HG03097 (cell line): Measurements from ENCODE around the gene ELMO3.

ENCODE experiments used
- ATAC-seq: cut with Tn5 transposase; IDR thresholded peaks from one replicate; pipeline ENCODE4 v1.9.1; 2021; ENCODE audit not compliant: unreplicated experiment, low FRiP score

ELMO3 gene

DNA sequence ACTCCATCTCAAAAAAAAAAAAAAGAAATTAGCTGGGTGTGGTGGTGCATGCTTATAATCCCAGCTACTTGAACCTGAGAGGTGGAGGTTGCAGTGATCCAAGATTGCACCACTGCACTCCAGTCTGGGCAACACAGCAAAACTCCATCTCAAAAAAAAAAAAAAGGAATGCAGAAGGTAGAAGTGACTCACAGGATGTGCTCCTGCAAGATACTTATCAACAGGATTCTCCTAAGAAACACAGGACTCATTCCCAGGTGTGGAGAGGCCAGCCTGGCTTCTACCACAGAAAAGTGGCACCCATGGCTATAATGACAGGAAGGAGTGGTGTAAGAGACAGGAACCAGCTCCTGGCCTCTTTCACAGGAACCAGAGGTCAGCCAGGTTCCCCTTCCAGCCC lies 13.8 kb downstream of the ELMO3 start:
- ATAC-seq, result no peak

DNA sequence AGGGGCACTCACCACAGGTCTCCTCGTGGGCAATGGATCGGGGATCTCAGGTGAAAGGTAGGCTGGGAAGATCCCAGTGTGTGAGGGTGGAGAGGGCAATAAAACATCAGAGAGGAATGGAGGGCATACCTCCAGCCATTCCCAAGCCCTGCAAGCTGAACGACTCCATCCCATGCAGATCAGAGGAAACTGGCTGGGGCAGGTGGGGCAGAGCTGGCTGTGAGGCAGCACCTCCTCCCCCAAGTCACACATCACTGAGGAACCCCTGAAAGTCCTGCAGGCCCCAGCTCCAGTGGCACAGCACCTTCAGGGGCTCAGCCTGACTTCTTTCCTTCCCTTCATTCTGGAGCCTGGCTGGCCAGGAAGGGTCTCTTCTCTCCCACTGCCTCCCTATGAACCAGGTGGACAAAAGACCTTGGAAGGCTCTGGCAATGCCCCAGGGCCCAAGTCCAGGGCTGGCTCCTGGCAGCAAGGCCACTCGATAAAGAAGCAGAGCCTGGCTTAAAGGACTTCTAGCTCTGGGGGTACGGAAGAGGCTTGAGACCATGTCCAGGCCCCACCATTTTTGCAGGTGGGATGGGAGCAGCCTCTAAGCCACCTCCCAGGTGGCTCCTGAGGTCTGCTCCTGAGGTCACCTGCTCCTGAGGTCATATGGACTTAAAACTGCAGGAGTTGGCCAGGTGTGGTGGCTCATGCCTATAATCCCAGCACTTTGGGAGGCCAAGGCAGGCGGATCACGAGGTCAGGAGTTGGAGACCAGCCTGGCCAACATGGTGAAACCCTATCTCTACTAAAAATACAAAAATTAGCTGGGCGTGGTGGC lies 14.5 kb downstream of the ELMO3 start:
- no peak for ATAC-seq

DNA sequence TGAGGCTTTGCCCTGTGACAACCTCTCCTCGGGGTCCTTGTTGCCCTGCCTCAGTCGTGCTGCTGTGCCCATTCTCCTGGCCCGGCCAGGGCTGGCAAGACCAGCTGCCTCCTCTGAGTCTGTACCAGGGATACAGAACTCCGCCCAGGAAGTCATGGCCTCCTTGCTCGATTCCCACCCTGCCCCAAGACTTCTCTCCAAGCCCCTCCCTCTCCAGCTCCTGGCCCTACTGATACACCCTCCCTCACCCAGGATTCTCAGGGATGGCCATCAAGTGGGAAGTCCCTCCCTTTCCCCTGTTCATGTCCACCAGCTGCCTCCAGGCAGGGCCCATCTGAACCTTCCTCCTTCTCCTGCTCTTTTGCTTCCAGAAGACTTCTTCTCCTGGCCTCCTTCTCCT lies 16.8 kb downstream of the ELMO3 start:
- no peak for ATAC-seq

DNA sequence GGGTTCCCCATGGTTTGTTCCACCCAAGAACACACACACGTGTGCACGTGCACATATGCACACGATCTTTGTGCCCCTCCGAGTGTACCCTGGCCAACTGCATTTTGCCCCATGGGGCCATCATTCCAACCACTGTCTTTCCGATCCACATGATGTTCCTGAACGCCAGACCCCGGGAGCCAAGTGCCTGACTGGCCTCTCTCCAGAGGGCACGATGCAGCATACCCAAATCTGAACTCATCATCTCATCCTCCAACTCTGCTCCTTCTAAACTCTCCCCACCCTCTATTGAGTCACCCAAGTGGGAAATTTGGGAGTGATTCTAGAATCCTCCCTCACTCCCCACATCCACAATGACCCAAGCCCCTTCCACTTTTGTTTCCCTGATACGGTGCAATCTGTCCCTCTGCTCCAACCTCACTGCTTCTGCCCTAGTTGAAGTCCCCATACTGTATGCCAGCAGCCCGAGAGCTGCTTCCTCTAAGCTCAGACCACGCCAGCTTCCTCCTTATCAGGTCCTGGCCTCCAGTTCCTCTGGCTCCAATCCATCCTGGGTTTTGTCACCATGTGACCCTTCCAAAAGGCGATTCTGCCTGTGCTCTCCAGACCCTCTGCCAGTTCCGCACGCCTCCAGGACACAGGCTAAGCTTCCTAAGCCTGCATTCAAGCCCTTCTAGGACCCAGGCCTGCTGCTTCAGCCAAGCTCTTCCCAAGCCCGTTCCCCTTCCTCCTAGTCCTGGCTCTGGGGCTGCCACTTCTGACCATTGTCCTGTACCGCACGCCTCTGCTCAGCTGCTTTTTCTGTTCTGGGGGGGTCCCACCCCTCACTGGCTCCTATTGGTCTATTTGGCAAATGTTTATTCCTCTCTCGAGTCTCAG lies 17.9 kb downstream of the ELMO3 start:
- no peak for ATAC-seq

DNA sequence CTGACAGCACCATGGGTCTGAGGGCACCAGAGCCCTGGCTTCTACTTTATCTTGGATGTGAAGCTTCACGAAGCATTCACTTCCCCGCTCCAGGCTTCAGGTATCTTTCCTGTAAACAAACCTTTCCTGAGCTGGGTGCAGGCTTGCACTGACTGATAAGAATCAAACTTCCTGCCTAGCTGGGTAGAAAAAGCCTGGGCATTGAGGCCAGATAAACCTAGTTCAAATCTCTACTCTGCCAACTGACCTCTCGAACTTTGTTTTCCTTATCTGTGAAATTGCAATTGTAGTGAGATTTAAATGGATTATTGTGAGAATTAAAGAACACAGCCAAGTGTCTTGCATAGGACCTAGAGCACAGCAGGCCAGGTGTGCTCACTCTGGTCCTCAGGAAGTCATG lies 25.1 kb downstream of the ELMO3 start:
- ATAC-seq, result no peak

DNA sequence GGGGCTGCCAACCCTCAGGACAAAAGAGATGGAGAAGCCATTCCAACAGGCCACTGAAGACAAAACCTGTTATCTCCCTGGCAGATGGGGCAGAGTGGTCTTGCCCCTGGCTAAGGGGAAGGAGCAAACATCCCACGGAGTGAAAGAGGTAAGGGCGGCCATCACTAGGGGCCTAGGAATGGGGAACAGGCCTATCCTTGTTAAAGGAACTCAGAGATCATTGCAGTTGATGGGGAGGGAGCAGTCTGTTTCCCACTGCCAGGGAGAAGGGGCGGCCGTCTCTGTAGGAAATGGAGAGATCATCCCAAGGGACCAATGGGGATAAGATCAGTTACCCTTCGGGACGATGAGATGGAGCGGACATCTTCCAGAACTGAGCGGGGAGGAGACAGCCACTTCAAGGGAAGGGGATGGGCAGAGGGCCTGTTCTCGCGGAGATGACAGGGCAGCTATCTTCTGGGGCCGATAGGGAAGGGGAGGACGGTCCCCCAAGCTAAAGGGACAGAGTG lies 27.4 kb downstream of the ELMO3 start:
- no peak for ATAC-seq

DNA sequence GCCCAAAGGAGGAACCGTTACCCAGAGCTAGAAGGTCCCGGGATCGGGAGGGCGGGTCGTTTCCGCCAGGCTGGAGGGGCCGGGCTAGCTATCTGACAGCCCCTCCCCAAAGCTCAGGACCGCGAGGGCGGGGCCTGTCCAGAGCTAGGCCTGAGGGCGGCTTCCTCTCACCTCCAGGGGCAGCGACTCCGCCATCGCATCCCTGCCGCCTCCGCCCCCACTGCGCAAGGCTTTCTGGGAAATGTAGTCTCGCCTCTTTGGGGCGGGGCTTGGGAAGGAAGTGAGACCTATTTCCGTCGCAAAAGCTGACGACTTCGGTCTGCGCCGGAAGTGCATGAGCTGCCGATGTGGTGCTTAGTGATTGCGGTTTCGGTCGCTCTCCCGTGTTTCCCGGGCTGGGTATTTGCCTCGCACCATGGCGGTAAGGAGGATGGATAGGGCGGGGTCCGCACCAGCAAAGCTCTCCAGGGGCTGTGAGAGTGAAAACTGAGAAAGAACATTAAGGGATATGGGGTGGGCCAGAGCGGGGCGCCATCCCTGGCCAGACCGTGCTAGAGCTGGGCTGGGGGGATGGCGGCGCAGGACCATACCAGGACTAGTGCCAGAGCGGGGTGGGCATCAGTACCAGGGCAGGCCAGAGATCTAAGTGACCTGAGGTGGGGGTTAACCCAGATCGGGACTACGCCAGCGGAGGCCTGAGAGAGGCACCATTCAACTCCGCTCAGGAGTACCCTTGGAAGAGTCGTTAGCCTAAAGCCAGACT lies 28.1 kb downstream of the ELMO3 start, which contains the start of gene TMEM208:
TMEM208 (plus strand) TSS at position 327 of the 763 bp plus-strand sequence; CDS start at position 416, 89 bp downstream.
- ATAC-seq, result peak; percentile 89

DNA sequence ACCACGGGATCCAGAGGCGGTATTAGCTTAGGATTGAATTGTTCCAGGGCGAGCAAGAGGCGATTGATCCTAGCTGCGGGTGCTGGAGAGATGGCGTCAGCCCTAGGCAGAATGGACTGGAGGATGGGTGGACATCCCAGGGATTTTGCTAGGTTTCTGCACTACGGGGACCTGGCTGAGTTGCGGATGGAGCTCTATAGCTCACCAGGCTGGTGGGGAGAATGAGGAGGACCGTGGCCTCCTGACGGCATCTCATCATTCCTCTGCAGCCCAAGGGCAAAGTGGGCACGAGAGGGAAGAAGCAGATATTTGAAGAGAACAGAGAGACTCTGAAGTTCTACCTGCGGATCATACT lies 28.6 kb downstream of the ELMO3 start:
- no peak for ATAC-seq

DNA sequence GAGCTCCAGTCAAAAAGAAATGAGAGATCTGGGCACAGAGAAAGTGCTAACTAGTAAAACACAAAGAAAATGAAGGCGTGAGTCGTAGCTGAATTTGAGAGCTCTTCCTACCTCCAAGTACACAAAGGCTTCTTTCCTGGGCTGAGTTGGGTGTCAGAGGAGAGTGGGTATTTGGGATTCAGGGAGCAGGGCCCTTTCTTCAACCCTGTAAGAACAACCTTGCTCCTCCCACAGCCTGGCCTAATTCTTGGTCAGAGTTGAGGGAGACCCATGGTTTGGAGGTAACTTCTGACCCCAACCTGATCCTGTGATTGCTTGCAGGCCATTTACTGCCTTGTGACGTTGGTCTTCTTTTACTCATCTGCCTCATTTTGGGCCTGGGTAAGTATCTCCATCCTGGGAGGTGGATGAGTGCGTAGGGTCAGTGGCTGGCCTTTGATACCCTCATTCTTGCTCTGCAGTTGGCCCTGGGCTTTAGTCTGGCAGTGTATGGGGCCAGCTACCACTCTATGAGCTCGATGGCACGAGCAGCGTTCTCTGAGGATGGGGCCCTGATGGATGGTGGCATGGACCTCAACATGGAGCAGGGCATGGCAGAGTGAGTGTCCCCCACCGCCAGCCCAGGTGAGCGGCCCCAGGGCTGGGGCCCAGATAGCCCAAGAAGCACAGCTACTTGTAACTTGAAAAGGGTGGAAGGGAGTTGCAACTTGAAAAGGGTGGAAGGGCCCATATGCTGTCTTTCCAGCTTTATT lies 29.3 kb downstream of the ELMO3 start:
- ATAC-seq, result no peak

DNA sequence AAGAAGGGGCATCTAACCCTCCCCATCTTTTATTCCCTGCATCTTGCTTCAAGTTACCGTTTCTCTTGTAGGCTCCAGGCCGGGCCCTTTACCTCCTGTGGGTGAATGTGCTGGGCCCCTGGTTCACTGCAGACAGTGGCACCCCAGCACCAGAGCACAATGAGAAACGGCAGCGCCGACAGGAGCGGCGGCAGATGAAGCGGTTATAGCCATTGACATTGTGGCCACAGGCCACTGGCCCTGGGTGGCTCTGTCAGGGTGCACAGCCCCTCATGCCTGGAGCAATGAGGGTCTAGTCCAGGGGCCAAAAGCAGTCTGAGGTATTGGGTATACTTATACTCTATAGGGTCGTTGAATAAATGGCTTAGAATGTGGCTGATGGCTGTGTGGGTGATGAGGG lies 30.0 kb downstream of the ELMO3 start:
- ATAC-seq, result no peak

DNA sequence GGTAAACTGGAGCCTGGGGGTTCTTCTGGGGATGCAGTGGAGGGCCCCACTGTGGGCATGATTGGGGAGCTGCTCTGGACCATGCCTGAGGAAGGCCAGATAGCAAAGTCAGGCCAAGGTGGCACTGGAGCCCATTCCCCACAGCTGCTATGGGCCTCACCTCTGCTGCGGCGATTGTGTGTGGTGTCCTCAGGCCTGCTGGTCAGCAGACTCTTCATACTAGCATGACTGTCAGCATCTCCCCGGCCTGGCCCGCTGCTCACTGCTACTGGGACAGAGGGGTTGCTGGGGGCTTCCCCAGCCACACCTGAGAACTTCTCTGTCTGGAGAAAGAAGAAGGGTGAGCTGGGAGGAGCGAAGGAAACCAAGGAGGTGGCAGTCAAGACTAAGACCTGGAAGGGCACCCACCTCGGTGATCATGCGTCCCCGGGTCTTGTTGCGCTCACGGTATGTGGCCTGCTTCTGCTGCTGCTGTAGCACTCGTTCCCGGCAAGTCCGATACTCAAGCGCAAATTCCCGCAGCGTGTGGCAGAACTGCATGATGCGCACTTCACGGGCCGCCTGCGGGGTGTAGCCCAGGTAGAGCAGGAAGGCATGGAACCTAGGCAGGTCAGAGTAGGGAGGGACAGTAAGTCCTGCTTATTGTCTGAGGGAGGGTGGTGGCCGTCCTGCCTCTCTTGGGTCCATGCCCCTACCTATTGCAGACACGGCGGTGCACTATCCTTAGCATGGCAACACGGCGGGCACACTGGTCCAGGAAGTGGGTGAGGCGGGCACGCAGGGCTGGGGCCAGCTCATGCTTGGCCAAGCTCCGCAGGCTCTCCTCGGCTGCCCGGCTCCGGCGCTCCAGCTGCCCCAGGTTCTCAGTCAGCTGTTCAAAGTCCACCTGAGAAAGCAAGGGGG lies 31.2 kb downstream of the ELMO3 start:
- ATAC-seq, result no peak

DNA sequence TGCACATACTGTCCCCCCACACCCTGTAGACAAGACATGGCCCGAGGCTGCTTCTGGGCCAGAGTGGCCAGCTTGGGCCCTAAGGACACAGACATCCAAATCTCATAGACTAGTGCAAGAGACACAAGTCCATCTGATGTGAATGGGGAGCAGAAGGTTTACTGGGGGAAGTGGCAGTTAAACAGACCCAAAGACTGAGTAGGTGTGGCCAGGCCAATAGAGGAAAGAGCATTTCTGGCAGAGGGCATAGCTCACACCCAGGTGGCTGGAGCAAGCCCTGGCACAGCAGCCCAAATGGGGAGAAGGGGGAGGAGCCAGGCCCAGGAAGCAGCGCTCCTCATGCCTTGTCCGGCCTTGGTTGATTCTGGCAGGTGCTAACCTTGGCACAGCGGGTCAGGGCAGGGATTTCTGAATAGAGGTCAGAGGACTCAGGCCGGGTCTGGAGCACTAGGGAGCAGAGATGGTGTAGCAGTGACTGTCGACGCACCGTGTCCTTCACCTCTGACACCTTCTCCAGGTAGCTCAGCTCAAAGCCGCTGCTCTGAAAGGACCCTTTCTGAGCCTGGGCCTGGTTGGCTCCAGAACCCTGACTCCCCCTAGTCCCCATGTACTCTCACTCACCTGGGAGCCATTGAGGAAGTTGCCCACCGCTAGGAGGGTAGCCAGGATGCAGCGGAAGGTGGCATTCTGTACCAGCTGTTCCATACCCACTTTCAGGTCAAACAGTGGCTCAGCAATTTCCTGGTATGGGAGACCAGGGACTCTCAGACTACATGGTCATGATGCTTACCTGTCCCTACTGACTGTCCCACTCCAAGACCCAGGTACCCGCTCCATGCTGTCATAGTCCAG lies 32.1 kb downstream of the ELMO3 start:
- no peak for ATAC-seq

DNA sequence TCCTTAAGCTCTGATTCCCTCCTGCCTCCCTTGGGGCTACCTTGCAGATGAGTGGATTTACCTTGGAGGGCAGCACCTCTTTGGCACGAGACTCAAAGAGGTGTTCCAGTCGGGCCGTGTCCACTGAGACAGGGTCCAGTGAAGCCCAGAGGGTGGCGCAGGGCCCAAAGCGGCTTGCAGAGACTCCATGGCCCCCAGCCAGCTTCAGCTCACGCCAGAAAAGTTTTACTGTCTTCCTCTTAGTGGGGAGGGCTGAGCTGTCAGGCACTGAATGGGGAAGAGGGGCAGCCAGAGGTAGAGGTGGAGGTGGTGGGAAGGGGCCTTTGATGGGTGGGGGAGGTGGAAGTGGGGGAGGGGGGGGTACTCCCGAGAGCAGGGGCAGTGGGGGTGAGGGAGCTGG lies 34.7 kb downstream of the ELMO3 start:
- ATAC-seq, result no peak

DNA sequence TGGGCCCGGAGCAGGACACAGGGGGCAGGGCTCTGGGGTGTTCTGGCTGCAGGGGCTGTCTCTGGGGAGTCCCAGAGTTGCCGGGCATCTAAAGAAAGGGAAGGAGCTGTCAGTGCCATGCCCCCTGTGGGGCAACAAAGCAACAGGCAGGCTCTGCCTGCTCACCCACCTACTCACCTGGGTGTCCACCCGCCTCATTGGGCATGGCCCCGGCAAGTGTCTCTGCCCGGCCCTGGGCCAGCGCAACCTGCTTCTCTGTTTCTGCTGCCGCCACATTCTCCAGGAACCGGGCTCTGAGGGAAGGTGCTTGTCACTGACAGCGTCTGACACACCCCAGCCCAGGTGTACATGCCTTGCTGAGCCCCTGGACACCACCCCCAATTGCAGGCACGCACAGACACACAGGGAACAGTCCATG lies 35.3 kb downstream of the ELMO3 start:
- no peak for ATAC-seq

DNA sequence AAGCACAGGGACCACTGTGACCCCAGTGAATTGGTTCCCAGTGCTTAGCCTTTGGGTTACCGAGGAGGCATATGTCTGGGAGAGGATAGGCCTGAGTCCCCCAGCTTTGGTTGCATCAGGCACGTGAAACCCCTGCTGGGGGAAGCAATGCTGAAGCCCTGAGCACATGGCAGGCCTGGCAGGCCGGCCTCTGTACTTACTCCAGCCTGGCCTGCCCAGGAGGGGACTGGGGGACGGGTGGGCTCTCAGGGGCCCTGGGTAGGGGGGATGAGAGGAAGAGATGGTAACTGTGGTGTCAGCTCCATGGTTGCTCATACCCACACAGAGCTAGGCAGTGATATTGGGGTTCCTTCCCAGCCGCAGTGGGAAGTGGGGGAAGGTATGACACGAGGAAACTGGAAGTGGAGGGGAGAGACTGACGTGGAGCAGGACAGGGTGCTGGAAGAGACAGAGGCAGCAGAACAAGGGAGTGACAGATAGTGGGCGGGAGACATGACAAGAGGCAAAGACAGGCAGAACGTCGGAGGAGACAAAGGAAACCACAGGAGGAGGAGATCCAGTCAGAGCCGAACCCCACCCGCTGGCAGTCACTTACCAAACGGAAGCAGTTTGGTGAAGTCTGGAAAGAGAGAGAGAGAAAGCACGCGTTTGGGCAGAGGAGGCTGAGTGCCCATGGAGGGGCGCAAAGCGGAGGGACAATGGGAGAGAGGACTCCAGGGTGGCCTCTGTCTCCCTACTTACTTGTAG lies 37.1 kb downstream of the ELMO3 start:
- ATAC-seq, result no peak

DNA sequence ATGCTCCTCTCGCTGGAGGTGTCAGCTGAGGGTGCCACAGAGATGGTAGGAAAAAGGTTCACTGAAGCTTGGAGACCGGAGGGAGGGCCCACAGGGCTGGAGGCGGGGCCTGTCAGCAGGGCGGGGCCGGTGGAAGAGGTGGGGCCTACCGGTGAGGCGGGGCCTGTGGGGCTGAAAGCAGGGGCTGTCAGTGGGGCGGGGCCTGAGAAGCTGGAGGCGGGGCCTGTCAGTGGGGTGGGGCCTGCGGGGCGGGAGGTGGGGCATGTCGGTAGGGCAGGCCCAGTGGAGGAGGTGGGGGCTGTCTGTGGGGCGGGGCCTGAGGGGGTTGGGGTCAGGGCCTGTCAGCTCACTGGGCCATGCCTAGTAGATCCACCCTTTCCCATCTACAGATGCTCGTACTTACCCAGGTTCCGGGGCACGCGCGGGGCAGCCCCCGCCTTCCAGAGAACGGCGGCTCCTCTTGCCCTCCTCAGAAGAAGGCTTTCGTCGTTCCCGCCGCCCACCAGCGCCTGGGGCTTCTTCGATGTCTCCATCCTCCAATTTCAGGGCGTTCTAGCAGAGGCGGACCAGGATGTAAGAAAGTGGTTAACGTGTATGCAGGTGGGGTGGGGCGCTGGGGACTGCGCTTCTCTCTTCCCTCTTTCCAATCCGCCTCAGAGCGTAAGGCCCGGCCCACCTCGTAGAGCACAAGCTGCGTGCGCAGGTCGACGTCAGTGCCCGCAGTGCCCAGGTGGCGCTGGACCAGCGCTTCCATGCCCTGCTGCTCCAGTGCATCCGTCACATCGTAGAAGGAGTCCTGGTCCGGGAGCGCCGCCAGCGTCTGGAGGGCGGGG lies 37.8 kb downstream of the ELMO3 start:
- ATAC-seq, result no peak
